Measurements from ENCODE around the gene PRDM16. TPM values are rescaled to one million over a fixed set of nuclear protein-coding genes. Genes with fewer than 3 reads are reported as not detected.

PRDM16 gene
- total and polyA plus RNA-seq, 2 of the 4 experiments (the other 2 are of a cell fraction), result 0.02 TPM; not detected in 1

DNA sequence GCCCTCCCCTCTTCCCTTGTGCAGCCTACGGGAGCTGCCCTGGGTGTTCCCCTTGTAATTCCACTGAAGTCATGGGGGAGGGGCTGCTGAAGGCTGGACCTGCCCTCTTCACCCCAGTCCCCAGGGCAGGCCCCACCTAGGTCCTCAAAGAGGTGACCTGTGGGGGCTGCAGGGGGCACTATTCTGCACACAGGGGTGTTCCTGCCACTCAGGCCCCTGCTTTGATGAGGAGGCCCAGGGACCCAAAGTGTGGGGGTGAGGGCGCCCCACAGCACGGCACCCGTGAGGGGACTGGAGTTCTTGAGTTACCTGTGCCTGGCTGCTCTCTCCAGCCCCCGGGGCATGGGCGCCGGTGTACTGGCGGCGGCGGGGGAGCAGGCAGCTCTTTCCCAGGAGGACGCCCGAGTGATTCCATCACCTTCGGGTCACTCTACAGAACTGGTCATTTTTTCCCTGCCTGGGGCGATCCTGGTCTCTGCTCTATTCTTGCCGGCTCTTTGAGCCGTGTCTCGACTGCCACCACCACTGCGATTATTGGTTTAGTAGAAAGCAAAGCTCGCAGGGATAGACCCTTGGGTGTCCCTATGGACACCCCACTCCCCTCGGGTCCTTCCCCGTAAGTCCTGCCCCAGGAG lies 6.9 kb upstream of the PRDM16 start:
- DNase-seq (no peak), ATAC-seq (ENCODE audit: low read depth) (no peak)
- H3K9me3 ChIP-seq (ENCODE audit: control insufficient read depth, insufficient read depth, low read length), result no peaks in the 10 kb centered on the region
- in situ Hi-C loops (cut with MboI; ENCODE audit: low sequenced_read_pairs), result loop anchor here (25.0 kb wide), 1 partner anchor 625 kb away; no protein-coding TSS in a partner anchor
- H2BK15ac ChIP-seq (ENCODE audit: low read depth, low read length), result no peak overlapping the region
- H2BK120ac ChIP-seq (ENCODE audit: low read depth, low read length), result no peak overlapping the region
- no peak overlapping the region for H4K8ac ChIP-seq (ENCODE audit: low read depth in 2 of 2, low read length in 2 of 2)
- H3K23ac ChIP-seq (ENCODE audit: low read depth, low read length), result no peak overlapping the region
- H2AK9ac ChIP-seq (replicated peaks; ENCODE audit: low read depth, low read length, poor library complexity), result no peak overlapping the region
- no TSS peak for BruUV-seq (replicated peaks)
- no peak overlapping the region for H3K27ac ChIP-seq (ENCODE audit: insufficient read depth, low read length)
- H4K5ac ChIP-seq (ENCODE audit: low read depth, low read length), result no peak overlapping the region
- ChIA-PET POLR2A (ENCODE audit: unreplicated experiment) (no interaction called here), CTCF (no interaction called here)
- H3K9ac ChIP-seq (ENCODE audit: low read depth, low read length), result no peak overlapping the region
- peaks cover 44% of the 10 kb centered on the region for H3K27me3 ChIP-seq (ENCODE audit: control insufficient read depth, insufficient read depth, low read length)
- no peaks in the 10 kb centered on the region for H4K20me1 ChIP-seq (ENCODE audit: insufficient read depth, low read length)
- no peak overlapping the region for H3K56ac ChIP-seq (ENCODE audit: extremely low read depth, insufficient read depth, low read length)
- H3K14ac ChIP-seq (replicated peaks; ENCODE audit: low read depth, low read length), result no peak overlapping the region
- WGBS, 2 experiments (ENCODE audit: extremely low coverage in 2 of 2, insufficient read length in 1 of 2), result 17% methylated on average over 4 of the region's 21 CpGs; no CpG with 5 or more reads in 1 of the 2 experiments
- H3K4me3 ChIP-seq (ENCODE audit: insufficient read depth, low read depth, low read length), result no peak overlapping the region
- no peaks in the 10 kb centered on the region for H3K79me1 ChIP-seq (ENCODE audit: low read depth in 1 of 2, low read length in 2 of 2)
- TF ChIP-seq RFX5 (IDR thresholded peaks at IDR 0.05; ENCODE audit: low read depth, low read length) (no peak), POLR2A (IDR thresholded peaks at IDR 0.05; ENCODE audit: low read depth, low read length) (no peak), MAZ (IDR thresholded peaks at IDR 0.05; ENCODE audit: borderline replicate concordance, low read depth, low read length) (no peak), MAFK (IDR thresholded peaks at IDR 0.05; ENCODE audit: low read depth, low read length) (no peak), CEBPB (IDR thresholded peaks at IDR 0.05; ENCODE audit: low read depth, low read length) (no peak), RCOR1 (IDR thresholded peaks at IDR 0.05; ENCODE audit: insufficient replicate concordance, low read length) (no peak), FOS (IDR thresholded peaks at IDR 0.05; ENCODE audit: low read depth, low read length) (no peak), NFE2L2 (IDR thresholded peaks at IDR 0.05; ENCODE audit: low read depth, low read length) (no peak), BHLHE40 (IDR thresholded peaks at IDR 0.05; ENCODE audit: low read depth, low read length) (no peak), MXI1 (IDR thresholded peaks at IDR 0.05; ENCODE audit: borderline replicate concordance, low read depth, low read length) (no peak), SMC3 (IDR thresholded peaks at IDR 0.05; ENCODE audit: low read depth, low read length) (no peak)
- H3K18ac ChIP-seq (ENCODE audit: low read depth, low read length), result no peak overlapping the region
- no peak overlapping the region for H2BK20ac ChIP-seq (ENCODE audit: low read depth, low read length)
- no peaks in the 10 kb centered on the region for H3K36me3 ChIP-seq (ENCODE audit: control insufficient read depth, insufficient read depth, low read length)
- no peak overlapping the region for H2AFZ ChIP-seq (replicated peaks; ENCODE audit: low read length, poor library complexity)
- no peak overlapping the region for H2AK5ac ChIP-seq (ENCODE audit: low read depth, low read length)
- no peaks in the 10 kb centered on the region for H3K9me1 ChIP-seq (ENCODE audit: insufficient read depth, low read length)
- no peak overlapping the region for H2BK5ac ChIP-seq (ENCODE audit: low read depth, low read length, poor library complexity, severe bottlenecking)
- H3K4me1 ChIP-seq (ENCODE audit: control insufficient read depth, insufficient read depth, low read length), result no peaks in the 10 kb centered on the region
- dilution Hi-C loops (cut with HindIII; ENCODE audit: low sequenced_read_pairs, unreplicated experiment), result no loop called here
- no peak overlapping the region for H3K4me2 ChIP-seq (ENCODE audit: low read depth, low read length)
- intact Hi-C loops (cut with micrococcal nuclease), result loop anchor here (10.0 kb wide), 1 partner anchor 253 kb away; no protein-coding TSS in a partner anchor
- no peak overlapping the region for H4K91ac ChIP-seq (ENCODE audit: insufficient read depth, low read depth, low read length)
- H3K4ac ChIP-seq (ENCODE audit: low read depth, low read length), result no peak overlapping the region
